Vagina (tissue), 2 donors: ENCODE data around the gene EIF4H. TPM values are rescaled to one million over a fixed set of nuclear protein-coding genes. Genes with fewer than 3 reads are reported as not detected.

Source experiments
- DNase-seq, 2 donors: peaks; one replicate each; pipeline ENCODE4 v3.0.0-alpha.2; 2017; ENCODE audit errors: extremely low spot score in 2 of 2
- H3K27ac ChIP-seq: fragments of 200-600 bp; sonication (generic); one replicate; pipeline ENCODE4 v1.5.1; 2019
- H3K27me3 ChIP-seq: fragments of 200-600 bp; sonication (generic); one replicate; pipeline ENCODE4 v1.5.1; 2019
- H3K36me3 ChIP-seq, 2 donors: fragments of 200-600 bp; sonication (generic); one replicate each; pipeline ENCODE4 v1.5.1; 2017 to 2019
- H3K4me1 ChIP-seq: fragments of 200-600 bp; sonication (generic); one replicate; pipeline ENCODE4 v1.5.1; 2019
- H3K4me3 ChIP-seq, 2 donors: fragments of 200-600 bp; sonication (generic); 1 replicate in 1 of 2; 2 replicates in 1 of 2; pipeline ENCODE4 v1.5.1; 2016 to 2019
- H3K9me3 ChIP-seq: fragments of 200-600 bp; sonication (generic); one replicate; pipeline ENCODE4 v1.5.1; 2019
- CTCF ChIP-seq, 3 experiments: fragments of 450-650 bp in 2 of 3; fragments of 200-600 bp in 1 of 3; sonication (generic) in 1 of 3; IDR thresholded peaks; one replicate each; pipeline ENCODE4 v1.5.1; 2017 to 2019; ENCODE audit warnings: antibody characterized with exemption in 3 of 3, mild to moderate bottlenecking in 2 of 3, moderate library complexity in 2 of 3
- POLR2A ChIP-seq, 2 donors: fragments of 450-650 bp; IDR thresholded peaks; one replicate each; pipeline ENCODE4 v1.6.1; 2017; ENCODE audit warnings: antibody characterized with exemption in 2 of 2, mild to moderate bottlenecking in 2 of 2, moderate library complexity in 2 of 2
- POLR2AphosphoS5 ChIP-seq, 2 donors: sonication (generic); formaldehyde crosslinking; IDR thresholded peaks; one replicate each; pipeline ENCODE4 v1.9.0; 2017; ENCODE audit warnings: antibody characterized with exemption in 2 of 2, mild to moderate bottlenecking in 2 of 2, low read depth in 1 of 2; ENCODE audit not compliant: insufficient read depth in 1 of 2
- intact Hi-C: fragments of 100-400 bp; cut with DNase I; formaldehyde crosslinking; loops from one replicate; pipeline ENCODE4 v1.15.1; 2023
- total RNA-seq: library from RNA; depleted of rRNA; stranded (reverse); fragments of >200 nt; gene quantifications from one replicate; pipeline ENCODE4 v1.2.3, GENCODE V29; 2016

The EIF4H gene
- total RNA-seq, 1 donor from 2014 or later, result 139 TPM

GRCh38 chr7:74179935-74180604, 5.9 kb downstream of the EIF4H start:
- no peaks in the 10 kb centered on the region for H3K9me3 ChIP-seq
- H3K36me3 ChIP-seq, result peaks cover 0 to 12% of the 10 kb centered on the region in 2 donors
- TF ChIP-seq POLR2AphosphoS5 (IDR thresholded peaks at IDR 0.05; ENCODE audit: insufficient read depth in 1 of 2, low read depth in 1 of 2) (no peak), CTCF (IDR thresholded peaks at IDR 0.05) (no peak), POLR2A (IDR thresholded peaks at IDR 0.05) (no peak)
- no peak for DNase-seq
- peaks cover 100% of the 10 kb centered on the region for H3K4me1 ChIP-seq
- H3K27me3 ChIP-seq, result no peaks in the 10 kb centered on the region
- intact Hi-C loops, result loop anchor here (10.0 kb wide), 1 partner anchor 95 kb away; the partner anchor contains the start of gene LIMK1
- H3K4me3 ChIP-seq, result no peak overlapping the region
- no peak overlapping the region for H3K27ac ChIP-seq

- intact Hi-C loops, result no loop called here
- Histone ChIP-seq H3K27me3 (no peaks in the 10 kb centered on the region), H3K9me3 (no peaks in the 10 kb centered on the region), H3K4me3 (no peak overlapping the region), H3K36me3 (peaks cover 0 to 12% of the 10 kb centered on the region in 2 donors), H3K4me1 (peaks cover 100% of the 10 kb centered on the region), H3K27ac (peak overlapping the region; percentile 13)
- DNase-seq, result no peak
- TF ChIP-seq POLR2AphosphoS5 (IDR thresholded peaks at IDR 0.05; ENCODE audit: insufficient read depth in 1 of 2, low read depth in 1 of 2) (no peak), POLR2A (IDR thresholded peaks at IDR 0.05) (no peak), CTCF (IDR thresholded peaks at IDR 0.05) (no peak)
These were observed 6.7 kb downstream of the EIF4H start for GRCh38 chr7:74180866-74181265.

GRCh38 chr7:74181821-74182220, 7.7 kb downstream of the EIF4H start:
- Histone ChIP-seq H3K36me3 (peaks cover 0 to 12% of the 10 kb centered on the region in 2 donors), H3K4me3 (no peak overlapping the region), H3K27ac (peak overlapping the region; percentile 14), H3K4me1 (peaks cover 97% of the 10 kb centered on the region), H3K27me3 (no peaks in the 10 kb centered on the region), H3K9me3 (no peaks in the 10 kb centered on the region)
- DNase-seq, result no peak
- intact Hi-C loops, result no loop called here
- TF ChIP-seq POLR2AphosphoS5 (IDR thresholded peaks at IDR 0.05; ENCODE audit: insufficient read depth in 1 of 2, low read depth in 1 of 2) (no peak), CTCF (IDR thresholded peaks at IDR 0.05) (no peak), POLR2A (IDR thresholded peaks at IDR 0.05) (no peak)

GRCh38 chr7:74182453-74183090, 8.4 kb downstream of the EIF4H start:
- no peaks in the 10 kb centered on the region for H3K9me3 ChIP-seq
- DNase-seq, result no peak
- H3K27ac ChIP-seq, result peak overlapping the region; percentile 14
- H3K27me3 ChIP-seq, result no peaks in the 10 kb centered on the region
- intact Hi-C loops, result no loop called here
- peaks cover 0 to 12% of the 10 kb centered on the region in 2 donors for H3K36me3 ChIP-seq
- H3K4me3 ChIP-seq, result no peak overlapping the region
- no peak for TF ChIP-seq POLR2AphosphoS5 (IDR thresholded peaks at IDR 0.05; ENCODE audit: insufficient read depth in 1 of 2, low read depth in 1 of 2)
- no peak for TF ChIP-seq CTCF (IDR thresholded peaks at IDR 0.05)
- no peak for TF ChIP-seq POLR2A (IDR thresholded peaks at IDR 0.05)
- H3K4me1 ChIP-seq, result peaks cover 97% of the 10 kb centered on the region

- H3K27me3 ChIP-seq, result no peaks in the 10 kb centered on the region
- no peak for DNase-seq
- H3K27ac ChIP-seq, result no peak overlapping the region
- peaks cover 0 to 18% of the 10 kb centered on the region in 2 donors for H3K36me3 ChIP-seq
- TF ChIP-seq CTCF (IDR thresholded peaks at IDR 0.05) (no peak), POLR2AphosphoS5 (IDR thresholded peaks at IDR 0.05; ENCODE audit: insufficient read depth in 1 of 2, low read depth in 1 of 2) (no peak), POLR2A (IDR thresholded peaks at IDR 0.05) (no peak)
- H3K4me3 ChIP-seq, result no peak overlapping the region
- no peaks in the 10 kb centered on the region for H3K9me3 ChIP-seq
- H3K4me1 ChIP-seq, result peaks cover 97% of the 10 kb centered on the region
- intact Hi-C loops, result no loop called here
These were observed 9.0 kb downstream of the EIF4H start for GRCh38 chr7:74183142-74183541.
